ENCODE measurements around the gene VWA3A.
"Not testable (repeated sequence)": the region's sequence is repeated elsewhere in the genome, so short reads cannot be mapped to it uniquely, and the experiment has no call there.

Gene VWA3A, protein sequence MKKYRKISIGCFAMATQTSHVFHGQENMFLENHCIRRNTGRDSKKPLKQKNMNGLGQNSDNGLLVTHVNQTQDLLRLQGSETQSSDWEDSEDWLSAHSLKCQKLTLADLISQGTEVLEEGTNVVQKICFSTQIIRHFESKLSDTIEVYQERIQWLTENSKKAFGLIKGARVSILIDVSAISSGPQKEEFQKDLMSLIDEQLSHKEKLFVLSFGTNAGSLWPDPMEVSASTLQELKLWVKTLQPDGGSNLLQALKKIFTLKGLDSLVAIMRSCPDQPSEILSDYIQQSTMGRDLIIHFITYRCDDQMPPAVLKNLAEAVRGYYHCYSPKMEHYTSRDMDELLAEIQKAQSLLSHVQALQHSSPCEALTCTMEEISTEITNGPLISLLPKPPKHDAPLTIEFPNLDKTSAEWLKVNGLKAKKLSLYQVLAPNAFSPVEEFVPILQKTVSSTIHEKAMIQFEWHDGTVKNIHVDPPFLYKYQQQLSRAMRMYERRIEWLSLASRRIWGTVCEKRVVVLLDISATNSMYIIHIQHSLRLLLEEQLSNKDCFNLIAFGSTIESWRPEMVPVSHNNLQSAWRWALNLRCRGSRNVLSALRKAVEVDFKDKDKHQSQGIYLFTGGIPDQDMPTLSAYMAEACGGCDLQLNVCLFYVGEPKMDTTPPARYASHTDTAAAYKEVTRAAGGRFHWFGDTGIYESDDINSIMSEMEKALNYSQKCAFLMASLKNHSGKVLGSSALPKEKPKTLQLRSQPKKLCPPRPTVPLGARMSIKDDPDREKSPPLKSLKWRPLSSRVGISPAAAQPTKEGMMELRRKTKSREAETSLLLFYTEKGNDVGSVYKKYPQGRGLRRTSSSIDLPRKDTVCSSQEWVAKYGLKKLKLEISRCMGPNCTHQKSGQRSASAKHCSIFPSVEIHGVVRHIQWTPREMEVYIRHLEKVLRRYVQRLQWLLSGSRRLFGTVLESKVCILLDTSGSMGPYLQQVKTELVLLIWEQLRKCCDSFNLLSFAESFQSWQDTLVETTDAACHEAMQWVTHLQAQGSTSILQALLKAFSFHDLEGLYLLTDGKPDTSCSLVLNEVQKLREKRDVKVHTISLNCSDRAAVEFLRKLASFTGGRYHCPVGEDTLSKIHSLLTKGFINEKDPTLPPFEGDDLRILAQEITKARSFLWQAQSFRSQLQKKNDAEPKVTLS

DNA sequence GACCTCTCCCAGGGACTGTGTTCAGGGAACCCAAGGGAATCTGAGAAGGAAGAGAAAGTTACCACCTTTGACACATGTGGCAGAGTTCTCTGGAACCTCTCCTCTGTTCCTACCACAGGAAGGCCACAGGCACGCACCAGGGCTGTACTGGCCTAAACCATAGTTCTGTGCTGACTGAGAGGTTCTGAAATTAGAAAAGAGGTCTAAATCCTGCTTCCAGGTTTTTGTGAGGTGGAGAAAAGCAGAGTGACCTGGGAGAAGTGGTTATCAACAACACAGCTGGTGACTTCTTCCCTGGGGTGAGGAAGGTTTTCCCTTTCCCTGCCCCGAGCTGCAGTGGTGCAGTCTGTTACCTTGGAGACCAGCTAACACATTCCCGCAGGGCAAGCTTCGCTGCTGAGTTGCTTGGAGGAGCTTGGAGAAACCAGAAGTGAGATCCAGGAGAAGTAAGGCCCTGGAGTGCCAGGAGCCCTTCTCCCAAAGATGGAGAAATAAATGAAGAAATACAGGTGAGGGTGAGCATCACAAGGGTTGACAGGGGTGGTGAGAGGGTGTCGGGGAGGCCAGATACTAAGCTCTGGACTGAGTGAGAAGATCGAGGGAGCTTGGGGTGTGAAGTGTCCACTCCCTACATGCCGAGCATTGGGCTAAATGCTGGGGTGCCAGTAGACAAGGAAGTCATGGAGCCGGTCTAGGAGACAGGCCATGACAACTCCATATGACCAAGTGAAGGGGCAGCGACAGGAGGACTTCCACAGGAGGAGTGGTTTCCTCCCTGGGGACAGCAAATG lies at the start of gene VWA3A:
Gene VWA3A (plus strand): TSS at position 399 of the 791 bp plus-strand sequence. CDS start 97 bp downstream, at position 496.
- DNase-seq, result no peak

DNA sequence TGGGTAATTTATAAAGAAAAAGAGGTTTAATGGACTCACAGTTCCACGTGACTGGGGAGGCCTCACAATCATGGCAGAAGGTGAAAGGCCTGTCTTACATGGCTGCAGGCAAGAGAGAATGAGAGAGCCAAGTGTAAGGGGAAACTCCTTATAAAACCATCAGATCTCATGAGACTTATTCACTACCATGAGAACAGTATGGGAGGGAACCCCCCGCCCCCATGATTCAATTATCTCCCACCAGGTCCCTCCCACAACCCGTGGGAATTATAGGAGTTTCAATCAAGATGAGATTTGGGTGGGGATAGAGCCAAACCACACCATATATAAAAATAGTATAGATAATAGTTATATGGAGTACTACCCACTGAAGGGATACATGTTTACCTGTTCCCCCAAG lies 48.5 kb upstream of the VWA3A start:
- not testable (repeated sequence) for DNase-seq

DNA sequence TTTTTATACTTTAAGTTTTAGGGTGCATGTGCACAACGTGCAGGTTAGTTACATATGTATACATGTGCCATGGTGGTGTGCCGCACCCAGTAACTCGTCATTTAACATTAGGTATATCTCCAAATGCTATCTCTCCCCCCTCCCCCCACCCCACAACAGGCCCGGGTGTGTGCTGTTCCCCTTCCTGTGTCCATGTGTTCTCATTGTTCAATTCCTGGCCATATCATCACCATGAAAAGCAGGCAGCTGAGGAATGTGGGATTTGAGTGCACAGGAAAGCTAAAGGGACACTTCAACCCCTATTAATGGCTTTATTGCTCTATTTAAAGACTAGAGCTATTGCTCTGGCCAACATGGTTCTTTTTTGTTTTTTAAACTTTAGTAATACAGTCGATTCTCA lies 46.5 kb upstream of the VWA3A start:
- not testable (repeated sequence) for DNase-seq

DNA sequence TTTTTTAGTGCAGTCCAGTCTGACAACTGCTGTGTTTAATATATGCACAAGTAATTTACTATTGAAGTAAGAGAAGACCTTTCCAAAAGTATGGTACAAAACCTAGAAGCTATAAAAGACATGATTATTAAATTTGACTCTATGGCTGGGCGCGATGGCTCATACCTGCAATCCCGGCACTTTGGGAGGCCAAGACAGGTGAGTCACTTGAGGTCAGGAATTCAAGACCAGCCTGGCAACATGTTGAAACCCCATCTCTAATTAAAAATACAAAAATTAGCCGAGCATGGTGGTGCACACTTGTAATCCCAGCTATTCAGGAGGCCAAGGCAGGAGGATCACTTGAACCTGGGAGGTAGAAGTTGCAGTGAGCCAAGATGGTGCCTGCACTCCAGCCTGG lies 41.4 kb upstream of the VWA3A start:
- no peak for DNase-seq

DNA sequence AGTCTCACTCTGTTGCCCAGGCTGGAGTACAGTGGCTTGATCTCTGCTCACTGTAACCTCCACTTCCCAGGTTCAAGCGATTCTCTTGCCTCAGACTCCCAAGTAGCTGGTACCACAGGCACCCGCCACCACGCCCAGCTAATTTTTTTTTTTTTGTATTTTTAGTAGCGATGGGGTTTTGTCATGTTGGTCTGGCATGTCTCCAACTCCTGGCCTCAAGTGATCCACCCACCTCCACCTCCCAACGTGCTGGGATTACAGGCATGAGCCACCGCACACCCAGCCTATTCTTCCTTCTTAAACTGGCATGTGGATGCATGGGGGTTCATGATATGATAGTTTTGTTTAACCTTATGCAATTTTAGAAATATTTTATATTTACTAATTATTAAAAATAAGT lies 39.4 kb upstream of the VWA3A start:
- no peak for DNase-seq

DNA sequence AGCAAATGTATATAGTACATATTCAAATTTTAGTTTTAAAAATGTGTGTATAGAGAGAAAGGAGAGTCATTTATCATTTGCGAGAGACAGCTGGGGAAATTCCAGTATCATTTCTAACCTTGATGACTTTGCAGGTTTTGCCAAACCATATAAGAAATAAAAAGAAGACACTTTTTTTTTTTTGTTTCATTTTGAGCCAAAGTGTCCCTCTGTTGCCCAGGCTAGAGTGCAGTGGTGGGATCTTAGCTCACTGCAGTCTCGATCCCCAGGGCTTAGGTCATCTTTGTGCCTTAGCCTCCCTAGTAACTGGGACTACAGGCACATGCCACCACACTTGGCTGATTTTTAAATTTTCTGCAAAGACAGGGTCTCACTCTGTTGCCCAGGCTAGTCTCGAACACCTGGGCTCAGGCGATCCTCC lies 38.4 kb upstream of the VWA3A start:
- no peak for DNase-seq

DNA sequence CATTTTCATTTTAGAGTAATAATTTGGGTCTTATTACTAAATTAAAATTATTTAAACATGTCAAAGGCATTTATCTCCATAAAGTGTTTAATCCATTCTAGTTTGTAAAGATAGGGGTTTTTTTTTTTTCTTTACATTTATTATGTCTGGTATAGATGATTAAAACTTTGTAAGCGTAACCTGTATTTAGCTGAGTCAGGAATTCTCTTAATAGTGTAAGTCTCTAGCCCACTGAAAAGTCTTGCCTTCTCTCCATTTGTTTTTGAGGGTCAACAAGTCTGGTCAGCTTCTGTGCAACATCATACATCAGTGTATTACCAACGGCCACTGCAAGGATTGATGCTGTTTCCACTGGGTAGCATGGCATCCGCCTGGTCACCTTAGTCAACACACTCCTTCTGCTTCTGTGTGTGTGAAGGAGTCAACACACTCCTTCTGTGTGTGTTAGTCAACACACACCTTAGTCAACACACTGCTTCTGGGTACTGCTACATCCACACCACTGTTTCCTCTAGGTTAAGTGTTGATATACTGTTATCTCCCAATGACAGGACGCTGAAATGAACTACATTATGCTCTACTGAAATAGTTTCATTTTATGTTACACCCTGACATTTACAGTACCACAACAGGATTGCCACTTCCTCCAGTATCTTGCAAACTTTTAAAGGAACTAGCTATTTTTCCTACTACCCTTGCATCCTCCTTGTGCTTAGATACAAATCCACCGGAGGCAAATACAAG lies 37.3 kb upstream of the VWA3A start:
- DNase-seq, result no peak

DNA sequence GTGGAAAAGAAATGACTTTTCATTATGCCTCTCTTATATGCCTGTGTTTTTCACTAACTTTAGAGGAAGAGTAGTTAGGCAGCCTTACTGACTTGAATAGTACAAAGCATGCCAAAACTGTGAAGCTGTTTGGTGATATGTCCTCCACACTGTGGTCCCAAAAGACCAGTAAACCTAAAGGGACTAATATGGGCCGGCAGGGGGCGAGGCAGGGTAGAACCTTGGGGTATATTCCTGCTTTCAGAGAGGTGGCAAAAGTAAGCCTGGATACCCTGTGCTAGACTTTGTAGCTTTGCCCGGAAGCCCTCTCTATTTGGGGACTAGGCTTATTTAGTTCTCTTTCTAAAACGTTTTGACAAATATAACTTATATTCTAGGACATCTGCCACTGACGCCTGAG lies 36.5 kb upstream of the VWA3A start:
- no peak for DNase-seq

DNA sequence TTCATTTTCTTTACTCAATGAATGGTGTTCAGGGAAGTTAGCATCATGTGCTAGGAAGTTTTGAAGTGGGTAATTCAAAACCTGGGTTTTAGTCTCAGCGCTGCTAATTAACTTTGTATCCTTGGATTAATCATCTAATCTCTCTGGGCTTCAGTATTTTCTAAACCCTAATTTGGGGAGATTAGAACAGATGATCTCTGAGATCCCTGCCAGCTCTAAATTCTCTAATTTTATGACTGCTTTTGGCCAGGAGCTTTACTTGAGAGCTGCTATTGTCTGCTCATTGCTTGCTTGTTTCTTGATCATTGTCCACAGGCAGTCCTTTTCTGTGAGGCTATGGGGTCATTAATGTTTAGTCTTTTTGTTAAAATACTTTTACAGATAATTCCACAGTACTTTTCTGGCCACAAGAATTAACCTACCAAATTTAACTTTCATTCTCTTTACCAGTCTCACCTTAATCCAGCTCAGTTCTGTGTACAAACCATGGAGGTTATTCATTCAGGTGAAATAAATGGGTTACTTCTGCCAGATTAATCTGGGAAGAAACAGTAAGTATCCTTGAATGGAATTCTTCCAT lies 28.4 kb upstream of the VWA3A start:
- DNase-seq, result no peak

DNA sequence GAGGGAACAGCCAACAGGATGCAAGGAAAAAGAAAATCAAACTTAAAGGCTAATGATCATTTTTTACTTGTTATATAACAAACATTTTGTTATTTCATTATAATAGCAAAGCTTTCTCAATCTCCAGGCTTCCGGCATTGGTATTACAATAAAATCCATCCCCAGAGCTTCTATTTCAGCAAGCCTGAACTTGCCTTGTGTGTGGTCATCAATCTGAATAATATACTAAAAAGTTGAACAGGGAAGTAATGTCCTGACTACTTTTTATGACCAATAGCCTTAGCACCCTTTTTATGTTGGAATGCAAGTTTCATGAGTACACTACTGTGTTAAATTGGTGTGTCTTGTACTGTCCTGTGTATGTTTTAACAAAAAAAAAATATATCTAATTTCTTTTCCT lies 27.1 kb upstream of the VWA3A start:
- DNase-seq, result no peak

DNA sequence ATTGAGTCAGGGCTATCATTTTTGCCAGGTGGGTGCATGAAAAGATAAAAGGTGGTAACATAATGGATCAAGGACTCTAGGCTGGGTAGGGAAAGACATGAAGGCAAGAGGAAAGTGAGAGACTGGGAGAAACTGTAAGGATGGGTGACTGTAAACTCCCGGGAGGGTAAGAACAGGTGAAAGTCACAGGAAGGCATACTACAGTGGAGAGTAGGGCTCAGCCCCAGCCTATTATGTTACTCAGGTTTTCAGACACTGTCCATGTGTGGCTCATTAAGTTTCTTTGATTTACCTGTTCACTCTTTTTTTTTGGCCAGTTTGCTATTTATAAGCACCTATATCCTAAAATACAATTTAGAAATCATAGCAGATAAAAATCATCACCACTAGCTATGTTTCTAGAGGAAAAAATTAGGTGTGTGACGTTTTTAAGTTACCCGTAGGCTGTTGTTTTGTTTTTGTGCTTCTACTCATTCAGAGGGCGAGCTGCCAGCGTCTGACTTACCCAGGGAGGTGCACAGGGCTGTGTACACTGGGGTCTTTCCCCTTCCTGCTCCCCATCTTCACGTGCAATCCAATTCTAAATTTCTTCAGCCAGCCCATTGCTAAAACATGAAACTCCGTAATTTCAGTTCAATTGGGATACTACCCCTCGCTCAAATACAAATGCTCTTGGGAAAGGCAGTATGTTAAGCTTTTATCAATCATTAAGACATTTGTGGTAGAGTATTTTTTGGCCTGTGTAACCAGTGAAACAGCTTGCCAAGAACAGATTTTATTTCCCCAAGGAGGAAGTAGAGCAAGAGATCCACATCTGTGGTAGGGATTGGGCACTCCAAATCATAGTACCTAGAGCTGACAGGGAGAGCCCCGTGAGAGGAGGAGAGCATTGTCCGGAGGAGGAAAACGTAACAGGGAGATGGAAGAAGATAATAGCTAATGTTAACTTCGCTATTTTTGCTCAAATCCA lies 21.7 kb upstream of the VWA3A start:
- no peak for DNase-seq

DNA sequence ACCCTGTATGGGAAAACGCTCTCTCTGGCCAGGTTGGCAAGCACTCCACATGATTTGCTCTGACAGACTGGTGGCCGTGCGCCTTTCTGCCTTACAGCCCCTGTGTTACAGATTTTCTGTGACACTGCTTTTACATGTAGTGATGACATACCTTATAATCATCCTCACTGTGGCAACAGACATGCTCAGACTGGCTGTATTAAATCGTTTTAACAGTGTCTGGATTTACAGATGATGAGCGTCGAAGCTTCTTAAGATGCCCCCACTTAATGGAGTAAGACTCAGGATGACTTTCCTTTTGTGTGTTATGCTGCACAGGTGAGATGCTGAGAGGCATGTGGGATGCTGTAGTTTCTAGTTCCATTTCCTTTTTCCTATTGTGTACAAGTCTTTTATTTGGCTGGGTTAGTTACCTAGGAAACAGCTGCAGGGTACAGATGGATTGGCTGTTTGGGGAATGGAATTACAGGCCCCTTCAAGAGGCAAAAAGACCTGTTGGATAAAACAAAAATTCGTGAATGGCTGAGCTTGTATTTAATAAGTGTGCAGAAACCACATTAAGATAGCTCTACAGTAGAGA lies 20.9 kb upstream of the VWA3A start:
- DNase-seq, result no peak

DNA sequence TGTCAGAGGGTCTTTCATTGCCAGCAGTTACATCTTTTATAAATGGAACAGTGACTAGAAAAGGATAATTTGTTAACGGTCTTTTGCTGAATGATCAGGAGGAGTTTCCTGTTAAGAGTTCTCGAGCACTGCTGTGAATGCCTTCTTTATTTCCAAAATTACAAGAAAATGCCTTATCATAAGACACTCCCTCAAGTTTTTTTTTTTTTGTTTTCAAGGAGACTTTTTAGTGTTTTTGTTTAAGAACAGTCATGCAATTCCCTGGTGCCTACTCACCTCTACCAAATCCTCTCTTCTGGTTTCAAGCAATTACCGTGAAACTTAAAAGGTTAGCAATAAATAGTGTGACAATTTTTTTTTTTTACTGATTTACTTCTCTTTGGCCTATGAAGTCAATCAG lies 19.0 kb upstream of the VWA3A start:
- DNase-seq, result no peak

DNA sequence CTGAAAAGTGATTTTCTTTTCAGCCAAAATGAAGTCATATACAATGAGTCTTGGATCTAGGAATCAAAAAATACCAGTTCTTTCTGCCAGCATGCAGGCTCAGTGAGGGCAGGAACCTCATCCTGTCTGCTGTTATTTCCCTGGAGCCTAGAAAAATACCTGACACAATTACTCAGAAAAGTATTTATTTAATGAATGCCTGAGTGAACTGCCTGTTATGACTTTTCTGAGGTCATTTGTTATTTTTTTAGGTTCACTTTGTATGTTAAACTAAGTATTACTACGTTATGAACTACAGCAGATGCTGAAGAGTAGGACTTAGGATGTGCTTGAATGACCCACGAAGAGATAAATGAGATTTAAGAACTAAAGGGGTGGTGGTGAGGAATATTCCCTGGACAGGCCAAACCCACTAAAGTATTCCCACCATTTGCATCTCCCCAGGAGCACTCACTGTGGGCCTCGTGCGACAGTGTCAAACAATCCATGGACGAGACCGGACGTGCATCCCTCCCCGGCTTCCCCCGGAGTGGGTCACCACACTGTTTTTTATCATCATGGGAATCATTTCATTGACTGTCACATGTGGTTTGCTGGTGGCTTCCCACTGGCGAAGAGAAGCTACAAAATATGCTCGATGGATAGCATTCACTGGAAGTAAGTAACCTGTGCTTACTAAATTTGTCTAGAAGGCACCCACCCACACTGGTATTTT lies 17.1 kb upstream of the VWA3A start:
- DNase-seq, result no peak

DNA sequence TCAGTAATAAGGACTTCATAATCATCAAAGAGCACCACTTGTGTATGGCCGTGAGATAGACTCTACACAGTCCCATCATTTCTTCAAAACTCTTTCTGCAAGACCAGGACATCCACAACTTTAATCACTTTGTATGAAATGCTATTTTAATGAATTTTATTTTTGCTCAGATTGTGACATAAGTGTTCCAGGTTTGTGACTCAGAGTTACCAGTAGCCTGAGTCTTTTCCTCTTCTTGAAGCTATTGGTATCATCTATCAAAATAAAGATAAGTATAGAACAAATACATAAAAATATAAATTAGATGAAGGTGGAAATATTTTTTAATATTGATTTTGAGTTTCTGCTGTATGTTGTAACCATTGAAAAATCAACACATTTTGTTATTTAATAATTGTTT lies 16.6 kb upstream of the VWA3A start:
- DNase-seq, result no peak

DNA sequence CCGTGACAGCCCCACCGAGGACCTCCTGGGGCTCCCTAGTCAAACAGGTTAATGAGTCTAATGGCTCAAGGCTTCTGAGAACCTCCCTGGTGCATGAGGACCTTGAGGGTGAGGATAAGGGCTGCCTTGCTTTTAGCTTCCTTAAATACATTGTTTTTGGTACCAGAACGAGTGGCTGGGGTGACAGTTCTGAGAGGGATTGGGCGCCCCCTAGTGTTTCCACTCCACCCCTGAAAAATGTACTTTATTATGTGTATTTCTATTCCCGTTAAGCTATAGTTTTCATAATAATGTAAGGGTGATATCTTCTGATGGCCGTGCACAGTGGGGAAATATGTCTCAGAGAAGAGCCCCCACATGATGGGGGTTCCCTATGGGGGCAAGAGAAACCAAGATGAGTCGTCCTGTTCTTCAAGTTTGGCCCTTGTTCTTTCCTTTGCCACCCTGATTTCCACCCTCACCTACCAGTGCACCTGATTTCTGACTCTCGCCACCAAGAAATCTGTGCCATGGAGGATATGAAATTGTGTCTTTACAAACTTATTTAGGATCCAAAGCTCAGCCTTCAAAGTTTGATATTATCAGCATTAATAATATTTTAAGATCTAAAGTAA lies 14.5 kb upstream of the VWA3A start:
- DNase-seq, result peak; percentile 76 to 81

DNA sequence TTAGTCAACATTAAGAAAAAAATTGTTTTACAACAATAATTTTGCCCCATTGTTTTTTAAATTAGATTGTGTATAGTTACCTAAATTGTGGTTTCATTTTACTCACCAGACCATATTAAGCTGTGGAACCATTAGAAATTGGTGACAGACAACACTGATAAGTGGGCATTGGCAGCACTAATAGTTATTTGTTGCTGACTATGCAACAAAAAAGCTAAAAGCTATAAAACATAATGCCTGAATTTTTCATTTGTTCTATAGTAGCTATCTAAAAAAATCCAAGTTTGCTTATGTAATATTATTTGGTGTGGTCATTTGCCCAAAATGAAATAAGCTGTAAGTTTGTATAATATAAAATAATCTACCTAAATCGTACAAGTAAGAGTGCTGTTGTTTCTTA lies 13.7 kb upstream of the VWA3A start:
- DNase-seq, result no peak

DNA sequence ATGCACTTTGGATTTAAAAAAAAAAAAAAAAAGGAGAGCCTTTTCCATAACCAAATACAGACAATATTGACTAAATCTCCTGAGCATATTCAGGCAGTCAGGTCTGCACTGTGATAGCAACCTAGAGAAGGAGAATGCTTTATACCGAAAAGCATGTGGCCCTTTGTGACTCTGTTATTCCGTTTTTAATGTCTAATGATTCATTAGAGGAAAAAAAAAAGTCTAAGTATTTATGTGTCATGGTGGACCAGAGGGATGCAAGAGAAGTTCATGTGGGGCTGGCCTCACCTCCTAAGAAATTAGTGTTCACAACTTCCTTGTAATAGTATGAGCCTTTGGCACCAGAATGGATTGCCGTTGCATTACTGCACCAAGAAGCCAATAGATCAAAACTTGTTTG lies 11.3 kb upstream of the VWA3A start:
- DNase-seq, result peak in 1 of 2 experiments; percentile 21

DNA sequence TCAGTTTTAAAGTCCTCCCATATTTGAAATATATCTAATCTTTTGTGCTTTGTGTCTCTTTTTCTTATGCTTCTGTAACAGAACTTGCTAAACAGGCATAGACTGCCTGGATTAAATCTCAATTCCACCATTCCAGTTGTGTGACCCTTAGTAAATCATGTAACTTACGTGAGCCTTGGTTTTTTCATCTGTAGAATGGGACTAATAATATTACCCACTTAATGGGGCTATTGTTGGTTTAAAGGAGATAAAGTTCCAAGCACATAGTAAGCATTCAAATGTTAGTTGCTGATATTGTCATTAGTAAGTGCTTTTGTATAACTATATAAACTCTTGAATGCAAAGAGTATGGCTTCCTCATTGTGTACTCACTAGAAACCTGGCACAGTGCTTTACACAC lies 5.9 kb upstream of the VWA3A start:
- no peak for DNase-seq
